GM19025 (cell line): ENCODE data around the gene DDX5.

Experiments
- ATAC-seq: cut with Tn5 transposase; IDR thresholded peaks from one replicate; pipeline ENCODE4 v1.9.1; 2021; ENCODE audit warnings: mild to moderate bottlenecking, low read depth, moderate library complexity; ENCODE audit not compliant: unreplicated experiment

The DDX5 gene

DNA sequence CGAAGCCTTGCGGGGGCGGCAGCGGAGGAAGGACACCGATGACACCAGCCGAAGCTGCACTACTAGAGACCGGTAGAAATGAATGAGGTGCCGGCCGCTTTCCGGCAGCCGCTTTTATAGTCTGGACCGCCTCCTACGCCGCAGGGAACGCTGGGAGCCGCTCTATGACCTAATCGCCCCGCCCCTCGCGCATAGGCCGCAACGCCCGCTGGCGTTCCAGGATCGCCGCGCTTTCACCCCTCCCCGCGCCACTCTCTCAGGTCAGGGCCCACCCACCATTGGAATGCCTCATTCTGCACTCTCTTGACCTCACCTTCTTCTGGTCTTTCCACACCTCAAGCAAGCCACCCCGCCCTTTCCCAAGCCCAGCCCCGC is at the start of gene DDX5:
Gene DDX5 (minus strand): TSS at position 89 of the 375 bp plus-strand sequence. CDS start 170 bp downstream, outside the sequence.
- ATAC-seq, result peak; percentile 55

DNA sequence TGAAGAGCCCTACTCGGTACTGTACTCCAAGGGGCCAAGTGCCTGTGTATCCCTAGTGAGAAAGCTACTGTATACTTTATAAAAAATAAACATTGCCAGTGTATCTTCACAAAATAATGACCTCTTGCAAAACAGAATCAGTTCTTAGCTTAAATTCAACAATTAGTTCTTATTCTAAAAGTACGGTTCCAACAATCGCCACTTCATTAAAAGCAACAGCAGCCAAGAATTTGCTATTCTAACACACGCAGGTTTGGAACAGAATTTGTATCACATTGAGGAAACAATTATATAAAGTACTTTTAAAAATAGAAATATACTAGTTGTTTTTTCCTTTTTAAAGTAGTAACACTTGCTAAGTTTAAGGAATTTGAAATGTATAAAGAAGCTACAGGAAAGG is 49.2 kb upstream of the DDX5 start:
- ATAC-seq, result no peak

DNA sequence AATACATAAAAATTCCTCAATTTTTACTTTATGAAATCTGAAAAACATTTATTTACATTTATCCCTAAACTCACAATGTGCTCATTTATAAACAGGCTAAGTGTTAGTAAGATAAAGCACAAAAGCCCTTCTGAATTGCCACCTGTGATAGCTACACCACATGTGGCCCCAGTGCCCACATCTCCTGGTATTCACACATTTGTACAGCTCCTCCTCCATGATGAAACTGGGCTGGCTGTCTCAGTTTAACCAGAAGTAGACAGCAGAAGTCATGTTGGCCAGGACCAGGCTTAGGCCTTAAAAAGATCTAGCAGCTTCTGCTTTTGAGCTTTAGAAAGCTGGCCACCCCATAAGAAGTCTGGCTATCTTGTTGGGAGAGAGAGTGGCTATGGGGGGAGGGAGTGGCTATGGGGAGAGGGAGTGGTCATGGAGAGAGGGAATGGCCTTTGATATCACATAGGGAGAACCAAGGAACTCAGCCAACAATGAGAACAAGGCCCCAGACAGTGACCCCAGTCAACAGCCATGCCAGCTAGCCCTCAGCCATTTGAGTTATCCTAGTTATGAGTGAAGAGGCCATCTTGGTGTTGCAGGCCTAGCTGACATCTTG is 48.0 kb upstream of the DDX5 start:
- ATAC-seq, result no peak

DNA sequence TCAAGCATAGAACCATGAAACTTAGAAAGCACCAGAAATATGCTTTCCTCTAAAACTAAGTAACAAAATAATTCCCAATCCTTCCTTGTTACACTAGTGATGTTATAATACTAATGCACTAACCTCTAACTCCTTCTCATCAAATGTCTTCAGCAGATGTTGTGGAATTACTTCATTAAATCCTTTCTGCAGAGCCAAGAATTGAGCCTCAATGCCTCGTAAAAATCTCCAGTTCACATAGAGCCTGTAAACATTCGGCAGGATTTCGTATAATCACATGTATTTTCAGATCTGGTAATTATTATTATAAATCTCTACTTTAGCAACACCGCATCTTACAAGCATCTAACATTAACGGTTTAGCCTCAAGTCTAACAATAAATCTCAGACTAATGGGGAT is 45.4 kb upstream of the DDX5 start:
- ATAC-seq, result no peak

DNA sequence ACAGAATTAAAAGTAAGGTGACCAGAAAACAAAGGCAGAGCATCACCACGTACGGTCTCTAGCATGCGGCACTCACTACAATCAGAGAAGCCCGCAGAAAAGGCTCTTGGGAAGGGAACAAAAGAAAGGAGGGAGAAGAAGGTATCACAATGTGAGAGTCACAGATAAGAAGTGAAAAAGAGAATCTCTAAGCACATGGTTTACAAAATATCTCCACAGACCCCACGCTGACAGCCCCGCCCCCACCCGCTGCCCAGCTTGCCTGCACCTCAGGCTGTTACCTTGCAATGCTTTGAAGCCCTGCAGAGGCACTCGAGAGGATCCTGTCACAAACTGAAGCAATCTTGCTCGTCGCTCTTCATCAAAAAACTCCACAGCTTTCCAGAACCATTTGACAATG is 41.2 kb upstream of the DDX5 start:
- no peak for ATAC-seq

DNA sequence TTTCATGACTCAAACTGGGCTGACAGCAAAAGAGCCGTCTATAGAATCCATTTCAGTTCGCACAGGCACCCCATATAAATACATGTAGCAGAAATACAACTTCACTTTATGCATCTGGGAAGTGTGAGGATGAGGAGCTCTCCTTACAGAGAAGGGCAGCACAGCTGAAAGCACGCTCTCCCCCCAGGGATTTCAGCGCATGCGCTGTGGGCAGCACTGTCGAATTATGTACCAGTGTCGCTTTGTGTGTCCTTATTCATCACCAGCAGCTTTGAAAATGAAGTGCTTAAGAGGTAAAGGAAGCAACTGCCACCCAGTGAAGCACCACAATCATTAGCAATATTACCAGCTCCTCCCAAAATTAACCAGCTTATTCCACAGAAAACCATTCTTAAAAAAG is 40.6 kb upstream of the DDX5 start:
- ATAC-seq, result no peak

DNA sequence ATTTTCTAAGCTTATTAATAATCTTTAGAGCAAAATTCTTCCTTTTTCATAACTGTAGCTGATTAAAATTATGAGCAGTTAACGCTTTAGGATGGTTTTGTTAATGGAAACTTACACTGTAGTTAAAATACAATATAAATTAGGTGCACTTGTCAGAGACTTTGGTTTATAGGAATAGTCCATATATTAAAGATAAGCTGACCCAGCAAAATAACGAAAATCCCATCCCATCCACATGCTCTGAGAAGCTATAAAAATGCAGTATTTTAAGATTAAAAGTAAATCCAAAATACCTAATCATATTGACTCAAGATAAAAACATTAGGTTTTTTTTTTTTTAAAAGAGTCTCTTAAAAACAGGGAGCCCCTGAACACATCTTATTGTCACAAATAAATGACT is 38.7 kb upstream of the DDX5 start:
- no peak for ATAC-seq

DNA sequence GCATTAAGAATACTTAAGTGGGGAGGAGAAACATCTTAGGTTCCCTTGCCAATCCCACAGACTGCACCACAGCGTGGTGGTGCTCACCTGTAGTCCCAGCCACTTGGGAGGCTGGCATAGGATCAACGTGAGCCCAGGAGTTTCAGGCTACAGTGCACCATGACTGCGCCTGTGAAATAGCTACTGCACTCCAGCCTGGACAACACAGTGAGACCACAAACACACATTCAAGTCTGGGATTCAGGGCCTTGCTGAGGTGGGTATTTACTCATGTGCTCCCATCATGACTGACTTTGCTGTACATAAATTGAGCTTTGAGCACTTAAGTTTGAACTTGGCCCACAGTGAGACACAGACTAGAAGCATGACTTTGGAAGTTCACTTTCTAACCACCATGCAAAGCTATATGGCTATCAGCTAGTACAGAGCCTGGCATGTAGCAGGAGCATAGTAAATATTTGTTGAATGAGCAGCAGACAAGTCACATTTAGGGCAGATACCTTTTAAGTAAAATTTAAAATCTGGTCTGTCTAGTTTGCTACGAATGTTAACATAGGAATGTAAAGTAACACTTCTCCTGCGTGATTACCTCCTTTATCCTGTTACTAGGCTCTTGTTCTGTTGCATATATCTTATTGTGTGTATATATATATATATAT is 34.2 kb upstream of the DDX5 start:
- no peak for ATAC-seq

DNA sequence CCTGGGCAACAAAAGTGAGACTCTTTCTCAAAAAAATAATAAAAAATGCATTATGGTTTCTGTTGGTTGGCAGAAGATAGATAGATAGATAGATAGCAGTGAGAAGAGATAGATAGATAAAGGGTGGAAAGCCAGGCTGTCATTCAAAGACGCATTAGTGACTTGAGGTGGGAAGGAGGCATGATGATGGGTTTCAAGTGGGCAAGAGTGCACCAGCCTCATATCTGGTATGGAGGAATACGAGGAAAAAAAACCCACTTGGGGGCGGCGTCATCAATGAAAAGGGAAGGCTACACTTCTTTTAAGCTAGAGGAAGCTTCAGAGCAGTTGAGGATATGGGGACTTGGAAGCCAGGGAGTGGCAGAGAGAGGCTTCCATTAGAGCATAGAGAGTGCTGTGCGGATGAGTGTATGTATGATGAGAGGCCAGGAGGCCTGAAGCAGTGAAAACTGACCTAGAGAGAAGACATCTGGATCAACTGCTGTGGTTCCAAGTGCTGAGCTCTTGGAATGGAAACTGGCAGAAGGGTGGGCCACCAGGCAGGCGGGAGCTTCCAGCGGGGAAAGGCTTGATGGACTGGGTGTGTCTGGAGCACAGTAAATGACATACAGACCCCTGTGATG is 32.5 kb upstream of the DDX5 start:
- no peak for ATAC-seq

DNA sequence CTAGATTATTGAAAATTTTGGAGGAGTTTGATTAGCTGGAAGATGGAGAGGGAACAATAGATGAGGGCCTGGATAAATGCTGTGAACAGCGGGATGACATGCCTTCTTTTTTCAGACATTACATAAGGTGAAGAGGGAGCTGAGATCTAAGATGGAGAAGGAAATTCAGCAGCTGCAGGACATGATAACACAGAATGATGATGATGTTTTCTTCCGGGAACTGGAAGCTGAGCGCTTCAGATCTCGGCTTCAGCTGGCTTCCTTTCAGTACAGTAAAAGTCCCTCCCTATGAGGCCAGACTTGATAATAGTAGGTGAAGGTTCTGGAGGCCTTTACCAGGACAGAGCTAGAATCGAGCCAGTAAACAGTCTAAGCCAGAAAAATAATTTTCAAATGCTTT is 31.4 kb upstream of the DDX5 start:
- ATAC-seq, result no peak

DNA sequence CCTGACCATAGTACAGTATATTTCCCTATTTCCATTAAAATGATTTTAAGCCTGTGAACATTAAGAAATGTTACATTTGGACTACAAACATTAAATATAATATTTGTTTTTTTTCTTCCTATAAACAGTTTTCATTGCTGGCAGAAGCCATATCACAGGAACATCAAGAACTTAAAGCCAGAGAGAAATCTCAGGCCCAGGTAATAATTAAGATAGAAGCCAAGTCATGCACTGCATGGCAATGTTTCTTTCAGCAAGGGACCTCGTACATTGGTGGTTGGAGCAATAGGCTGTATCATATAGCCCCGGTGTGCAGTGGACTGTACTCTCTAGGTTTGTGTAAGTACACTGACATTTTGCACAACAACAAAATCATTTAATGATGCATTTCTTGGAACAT is 30.8 kb upstream of the DDX5 start:
- ATAC-seq, result no peak

DNA sequence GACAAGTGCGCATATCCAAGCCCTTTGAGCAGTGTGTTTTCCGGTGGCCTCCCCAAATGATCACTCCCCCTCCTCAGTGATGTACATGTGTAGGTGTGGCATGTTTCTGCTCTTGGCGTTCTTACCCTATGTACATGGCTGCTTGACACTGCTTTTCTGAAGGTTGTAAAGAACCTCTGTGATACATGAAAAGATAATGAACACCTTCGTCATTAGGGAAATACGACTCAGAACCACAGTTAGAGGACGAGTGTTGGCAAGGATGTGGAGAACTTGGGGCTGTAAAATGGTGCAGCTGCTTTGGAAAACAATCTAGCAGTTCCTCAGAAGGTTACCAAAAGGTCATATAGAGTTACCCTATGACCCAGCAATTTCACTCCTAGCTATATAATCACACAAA is 29.3 kb upstream of the DDX5 start:
- ATAC-seq, result no peak

DNA sequence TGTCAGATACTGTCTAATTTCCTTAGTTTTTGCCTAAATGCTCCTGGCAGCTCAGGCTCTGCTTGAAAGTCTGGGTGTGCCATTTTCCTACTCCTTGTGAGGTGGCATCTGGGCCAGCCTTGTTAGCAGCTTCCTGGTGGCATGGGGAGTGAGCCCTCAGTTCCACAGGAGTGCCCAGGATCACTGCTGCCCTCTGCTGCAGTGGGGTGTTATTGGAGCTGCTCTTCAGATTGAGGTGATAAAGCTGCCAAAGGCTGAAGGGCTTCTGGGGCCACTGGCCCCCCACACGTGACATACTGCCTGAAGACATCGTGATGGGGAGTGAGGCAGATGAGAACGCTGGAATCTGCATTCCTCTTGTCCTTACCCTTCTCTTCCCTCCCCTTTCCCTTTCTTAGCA is 28.1 kb upstream of the DDX5 start:
- ATAC-seq, result no peak

DNA sequence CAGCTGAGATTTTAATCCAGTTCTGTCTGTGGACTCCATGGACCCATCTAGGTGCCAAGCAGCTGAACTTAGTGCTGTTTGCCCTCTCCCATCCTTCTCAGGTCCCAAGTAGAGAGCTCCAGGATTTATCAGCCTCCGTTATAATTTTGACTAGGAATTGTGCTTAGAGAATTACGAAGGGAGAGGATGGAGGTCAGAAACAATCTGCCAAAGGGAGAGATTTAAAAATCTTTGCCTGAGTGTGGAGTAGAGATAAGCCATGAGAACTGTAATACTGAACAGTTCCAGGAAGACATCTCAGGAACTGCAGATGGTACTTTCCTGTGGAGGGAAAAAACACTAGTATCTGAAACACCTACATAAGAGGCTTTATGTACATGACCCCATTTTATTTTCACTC is 27.7 kb upstream of the DDX5 start:
- no peak for ATAC-seq

DNA sequence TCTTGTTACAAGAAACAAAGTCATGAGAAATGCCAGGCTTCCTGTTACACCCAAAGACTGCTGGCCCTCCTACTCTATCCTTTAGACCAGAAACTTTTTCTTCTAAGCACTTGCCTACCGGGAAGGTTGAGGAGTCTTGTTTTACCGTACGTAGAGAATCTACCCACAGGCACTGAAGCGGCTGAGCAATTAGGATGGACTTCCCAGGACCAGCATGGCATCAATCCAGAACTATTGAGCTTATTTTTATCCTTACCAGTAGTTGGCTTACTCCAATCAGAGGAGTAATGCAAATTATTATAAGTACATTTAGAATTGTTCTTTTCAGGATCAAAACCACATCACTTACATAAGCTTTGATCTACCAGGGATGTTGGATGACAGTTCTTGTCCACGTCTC is 26.3 kb upstream of the DDX5 start:
- no peak for ATAC-seq

DNA sequence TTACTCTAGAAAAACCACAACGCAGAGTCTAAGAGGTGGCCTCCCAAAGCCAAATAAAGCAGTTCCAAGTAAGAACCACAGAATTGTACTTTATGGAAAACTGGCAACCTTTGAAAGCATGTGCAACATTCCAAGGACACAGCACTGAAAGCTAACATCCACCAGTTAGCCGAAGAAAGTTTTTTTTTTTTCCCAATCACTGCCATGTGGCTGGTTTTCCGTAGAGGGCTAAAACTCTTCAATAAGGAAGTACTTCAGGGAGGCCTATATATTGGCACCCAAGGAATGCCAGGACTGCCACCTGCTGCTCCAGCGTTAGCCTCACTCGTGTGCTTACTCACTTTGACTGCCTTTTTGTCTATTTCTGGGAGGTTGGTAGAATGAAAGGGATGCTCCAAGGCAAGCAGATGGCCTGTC is 25.9 kb upstream of the DDX5 start:
- ATAC-seq, result no peak

DNA sequence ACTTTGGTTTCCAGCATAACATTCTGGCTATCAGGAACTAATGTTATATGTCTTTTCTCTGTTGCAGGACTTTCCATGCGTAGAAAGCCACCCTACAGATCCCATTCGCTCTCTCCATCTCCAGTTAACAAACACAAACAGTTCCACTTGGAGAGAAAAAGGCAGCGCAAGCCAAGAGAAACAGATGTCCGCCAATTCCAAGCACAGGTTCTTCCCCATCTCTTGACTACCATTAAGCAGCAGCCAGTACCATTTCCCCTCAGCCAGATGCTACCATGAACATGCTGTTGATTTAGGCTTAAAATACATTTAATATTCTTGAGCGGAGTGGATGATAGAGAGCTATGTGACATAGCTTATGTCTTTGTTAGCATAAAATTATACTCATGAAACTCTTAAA is 23.1 kb upstream of the DDX5 start:
- ATAC-seq, result no peak

DNA sequence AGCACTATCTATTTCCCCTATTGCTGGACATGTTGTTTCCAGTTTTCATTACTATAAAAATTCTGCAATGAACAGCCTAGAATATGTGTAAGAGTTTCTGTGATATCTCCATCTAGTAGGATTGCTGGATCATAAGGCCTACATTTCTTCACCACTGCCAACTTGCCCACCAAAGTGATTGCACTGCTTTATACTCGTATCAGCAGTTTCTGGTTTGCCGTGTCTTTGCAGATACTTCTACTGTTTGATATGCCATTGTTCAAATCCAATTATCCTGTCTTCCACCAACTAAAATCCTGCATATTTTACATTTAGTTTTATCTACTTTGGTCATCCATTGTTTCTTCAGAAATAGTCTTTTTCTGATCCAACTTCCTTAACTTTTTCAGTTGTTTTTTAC is 21.8 kb upstream of the DDX5 start:
- no peak for ATAC-seq

DNA sequence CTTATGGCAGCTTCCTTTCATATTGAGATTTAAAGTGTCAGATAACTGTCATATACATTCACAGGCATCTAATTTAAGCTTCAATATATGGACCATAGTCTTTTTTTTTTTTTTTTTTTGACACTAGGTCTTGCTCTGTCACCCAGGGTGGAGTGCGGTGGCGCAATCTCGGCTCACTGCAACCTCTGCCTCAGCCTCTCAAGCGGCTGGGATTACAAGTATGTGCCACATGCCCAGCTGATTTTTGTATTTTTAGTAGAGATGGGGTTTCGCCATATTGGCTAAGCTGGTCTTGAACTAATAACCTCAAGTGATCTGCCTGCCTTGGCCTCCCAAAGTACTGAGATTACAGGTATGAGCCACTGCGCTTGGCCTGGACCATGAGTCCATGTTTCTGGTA is 14.3 kb upstream of the DDX5 start:
- ATAC-seq, result no peak

DNA sequence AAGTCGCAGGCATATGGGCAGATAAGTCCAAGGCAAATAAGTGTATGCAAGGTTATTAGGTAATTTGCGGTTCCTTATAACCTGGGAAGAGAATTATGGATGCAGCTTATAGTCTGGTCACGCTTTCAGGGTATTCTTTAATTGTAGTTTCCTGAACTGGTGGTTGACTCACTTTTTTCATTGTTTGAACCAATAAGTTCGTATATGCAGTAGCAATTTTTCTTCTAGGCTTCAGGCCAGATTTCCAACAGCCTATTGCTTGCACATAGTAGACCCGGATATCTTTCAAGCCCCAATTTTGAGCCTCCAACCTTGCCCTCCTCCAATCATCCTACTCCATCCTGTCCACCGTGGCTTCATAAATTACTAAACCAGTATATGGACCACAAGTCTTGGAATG is 13.5 kb upstream of the DDX5 start:
- no peak for ATAC-seq

DNA sequence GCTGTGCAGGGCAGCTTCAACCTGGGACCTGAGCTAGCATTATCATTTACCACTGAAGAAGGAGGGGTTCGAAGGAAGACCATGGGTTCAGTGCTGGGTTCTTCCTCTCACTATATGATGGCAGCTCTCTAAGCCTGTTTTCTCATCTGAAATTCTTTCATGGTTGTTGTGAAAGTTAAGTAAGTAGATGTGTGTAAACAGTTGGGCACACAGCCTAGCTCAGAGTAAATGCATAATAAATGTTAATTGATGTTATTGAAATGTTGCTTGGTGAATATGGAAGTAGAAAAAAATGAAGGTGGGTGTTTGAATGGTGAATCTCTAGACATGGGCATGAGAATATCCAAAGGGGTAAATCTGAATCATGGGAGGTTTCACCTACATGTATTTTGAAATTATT is 9.7 kb upstream of the DDX5 start:
- ATAC-seq, result no peak

DNA sequence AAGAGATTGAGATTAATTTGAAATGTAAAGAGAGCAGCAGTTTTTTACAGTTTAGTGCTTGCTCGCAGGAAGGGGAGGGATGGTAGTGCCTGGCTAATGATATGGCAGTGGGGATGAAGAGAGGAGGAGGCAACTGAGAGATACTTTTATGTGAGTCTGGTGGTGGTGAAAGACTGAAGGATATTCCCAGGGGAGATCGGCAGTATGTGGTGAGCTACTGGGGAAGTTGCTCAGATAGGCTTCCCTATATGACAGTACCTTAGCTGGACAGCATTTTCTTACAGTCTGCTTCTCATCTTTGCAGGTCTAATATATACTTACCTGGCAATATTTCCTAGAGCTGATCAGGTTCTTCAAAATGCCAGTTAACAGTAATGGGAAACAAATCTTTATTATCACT is 9.3 kb upstream of the DDX5 start:
- no peak for ATAC-seq
